CD14-positive monocyte (primary cell): ENCODE data around the gene ZNF8. TPM values are rescaled to one million over a fixed set of nuclear protein-coding genes. Genes with fewer than 3 reads are reported as not detected.

Source experiments
- DNase-seq, 3 donors: peaks; one replicate each; pipeline ENCODE4 v3.0.0-alpha.2; 2011 to 2022
- H2AFZ ChIP-seq: 2 replicates; pipeline ENCODE4 v1.6.0; 2012; ENCODE audit warnings: mild to moderate bottlenecking, low read depth, low read length, inconsistent platforms; ENCODE audit not compliant: insufficient read depth, poor library complexity, severe bottlenecking
- H3K27ac ChIP-seq, 2 donors: 1 replicate in 1 of 2; 2 replicates in 1 of 2; pipeline ENCODE4 v1.5.1; 2012 to 2013; ENCODE audit warnings: low read length in 2 of 2, control low read depth in 1 of 2, inconsistent platforms in 1 of 2, low read depth in 1 of 2, mild to moderate bottlenecking in 1 of 2
- H3K27me3 ChIP-seq, 2 donors: one replicate each; pipeline versions ENCODE4 v1.6.0 to v1.6.1; 2011 to 2013; ENCODE audit warnings: low read length in 2 of 2; ENCODE audit not compliant: control insufficient read depth in 2 of 2, insufficient read depth in 2 of 2
- H3K36me3 ChIP-seq, 2 donors: replicated peaks in 1 of 2; 1 replicate in 1 of 2; 2 replicates in 1 of 2; pipeline versions ENCODE4 v1.5.1 to v1.6.1; 2012 to 2013; ENCODE audit warnings: low read length in 2 of 2, control low read depth in 1 of 2, inconsistent platforms in 1 of 2, mild to moderate bottlenecking in 1 of 2; ENCODE audit not compliant: insufficient read depth in 2 of 2, control insufficient read depth in 1 of 2
- H3K4me1 ChIP-seq, 2 donors: 1 replicate in 1 of 2; 2 replicates in 1 of 2; pipeline versions ENCODE4 v1.5.1 to v1.6.1; 2012 to 2013; ENCODE audit warnings: low read length in 2 of 2, control low read depth in 1 of 2, inconsistent platforms in 1 of 2, mild to moderate bottlenecking in 1 of 2, moderate library complexity in 1 of 2; ENCODE audit not compliant: insufficient read depth in 2 of 2, control insufficient read depth in 1 of 2
- H3K4me2 ChIP-seq: replicated peaks from 2 replicates; pipeline ENCODE3; 2012; ENCODE audit warnings: low read length, moderate library complexity, mild to moderate bottlenecking; ENCODE audit not compliant: poor library complexity, severe bottlenecking; ENCODE audit errors: extremely low read depth
- H3K4me3 ChIP-seq, 3 experiments: fragments of 200-600 bp in 1 of 3; sonication (generic) in 1 of 3; replicated peaks in 1 of 3; 1 replicate in 2 of 3; 2 replicates in 1 of 3; pipeline ENCODE4 v1.5.1; 2011 to 2013; ENCODE audit warnings: low read length in 3 of 3, mild to moderate bottlenecking in 3 of 3, control low read depth in 2 of 3, low read depth in 2 of 3, inconsistent platforms in 1 of 3, moderate library complexity in 1 of 3
- H3K79me2 ChIP-seq: 2 replicates; pipeline ENCODE4 v1.6.0; 2012; ENCODE audit warnings: mild to moderate bottlenecking, control low read depth, inconsistent platforms, low read length, moderate library complexity; ENCODE audit not compliant: insufficient read depth
- H3K9ac ChIP-seq: 2 replicates; pipeline ENCODE4 v1.6.0; 2017; ENCODE audit warnings: low read length, mild to moderate bottlenecking; ENCODE audit not compliant: insufficient read depth, poor library complexity, severe bottlenecking
- H3K9me3 ChIP-seq, 2 donors: replicated peaks in 1 of 2; 1 replicate in 1 of 2; 2 replicates in 1 of 2; pipeline versions ENCODE4 v1.5.1 to v1.6.1; 2012 to 2013; ENCODE audit warnings: low read length in 2 of 2, control low read depth in 1 of 2; ENCODE audit not compliant: control insufficient read depth in 1 of 2, insufficient read depth in 1 of 2
- H4K20me1 ChIP-seq: 2 replicates; pipeline ENCODE4 v1.6.0; 2012; ENCODE audit warnings: mild to moderate bottlenecking, low read length, control low read depth, moderate library complexity; ENCODE audit not compliant: insufficient read depth
- H3K27ac Mint-ChIP-seq, 7 donors: one replicate each; pipeline ENCODE4 v1.8.0; 2020; ENCODE audit warnings: mild to moderate bottlenecking in 7 of 7, mixed read lengths in 7 of 7, moderate library complexity in 6 of 7, inconsistent platforms in 2 of 7
- H3K27me3 Mint-ChIP-seq, 3 donors: one replicate each; pipeline ENCODE4 v1.8.0; 2021 to 2022; ENCODE audit warnings: low read depth in 3 of 3, mild to moderate bottlenecking in 3 of 3, mixed read lengths in 3 of 3, moderate library complexity in 3 of 3, inconsistent platforms in 1 of 3
- H3K36me3 Mint-ChIP-seq, 2 donors: one replicate each; pipeline ENCODE4 v1.8.0; 2020; ENCODE audit warnings: mixed read lengths in 2 of 2, inconsistent platforms in 1 of 2, mild to moderate bottlenecking in 1 of 2
- H3K4me1 Mint-ChIP-seq: one replicate; pipeline ENCODE4 v1.8.0; 2020; ENCODE audit warnings: mild to moderate bottlenecking, mixed read lengths
- H3K4me3 Mint-ChIP-seq, 2 donors: one replicate each; pipeline ENCODE4 v1.8.0; 2020; ENCODE audit warnings: mild to moderate bottlenecking in 2 of 2, mixed read lengths in 2 of 2, moderate library complexity in 1 of 2
- H3K9me3 Mint-ChIP-seq, 7 donors: one replicate each; pipeline ENCODE4 v1.8.0; 2020 to 2022; ENCODE audit warnings: mixed read lengths in 7 of 7, mild to moderate bottlenecking in 6 of 7, moderate library complexity in 6 of 7, inconsistent platforms in 2 of 7
- CTCF ChIP-seq: fragments of 200-600 bp; IDR thresholded peaks from one replicate; pipeline ENCODE4 v1.8.0; 2022; ENCODE audit warnings: antibody characterized with exemption, mild to moderate bottlenecking
- WGBS: methylation state at CpG from one replicate; pipeline ENCODE4 v1.1.5; 2013; ENCODE audit warnings: missing lambda C conversion rate; ENCODE audit not compliant: insufficient coverage; 5-methylcytosine and 5-hydroxymethylcytosine counted together
- intact Hi-C, 2 donors: fragments of 100-400 bp; cut with micrococcal nuclease; formaldehyde crosslinking; loops; one replicate each; pipeline versions ENCODE4 v1.15.0 to v1.15.1; 2023
- polyA plus RNA-seq, 3 donors: library from polyadenylated mRNA; depleted of rRNA in 1 of 3; unstranded in 2 of 3; stranded (reverse) in 1 of 3; fragments of 300-500 nt in 2 of 3; fragments of >200 nt in 1 of 3; fragmentation: Illumina TruSeq in 2 of 3; gene quantifications; 1 replicate in 2 of 3; 2 replicates in 1 of 3; pipeline ENCODE4 v1.2.3, GENCODE V29; 2012 to 2021

The ZNF8 gene
- polyA plus RNA-seq, 3 donors, result 0.05 to 2.4 (median 0.25) TPM

GRCh38 chr19:58268344-58268743 lies 10.4 kb upstream of the ZNF8 start:
- TF ChIP-seq CTCF, result no peak
- Histone ChIP-seq H3K79me2 (no peaks in the 10 kb centered on the region), H3K4me3 (peak overlapping the region in 1 of 3 experiments; percentile 5), H3K4me1 (no peaks in the 10 kb centered on the region), H3K27ac (no peak overlapping the region), H3K9me3 (peaks cover 94 to 99% of the 10 kb centered on the region in 2 donors), H3K4me2 (no peak overlapping the region), H3K9ac (no peak overlapping the region), H3K36me3 (peaks cover 0 to 32% of the 10 kb centered on the region in 2 donors), H2AFZ (no peak overlapping the region), H4K20me1 (no peaks in the 10 kb centered on the region), H3K27me3 (no peaks in the 10 kb centered on the region)
- 80% methylated on average over 1 of the region's 3 CpGs for WGBS
- H3K27ac Mint-ChIP-seq, result no peak overlapping the region
- no peaks in the 10 kb centered on the region for H3K4me1 Mint-ChIP-seq
- H3K9me3 Mint-ChIP-seq, result peaks cover 47 to 100% (median 96%) of the 10 kb centered on the region in 7 donors
- no peak for DNase-seq
- no peak overlapping the region for H3K4me3 Mint-ChIP-seq
- intact Hi-C loops, result no loop called here
- peaks cover 0 to 2% (median 1%) of the 10 kb centered on the region in 3 donors for H3K27me3 Mint-ChIP-seq
- peaks cover 13 to 30% of the 10 kb centered on the region in 2 donors for H3K36me3 Mint-ChIP-seq

- Histone ChIP-seq H3K4me3 (no peak overlapping the region), H3K4me2 (no peak overlapping the region), H3K4me1 (peaks cover 13 to 20% of the 10 kb centered on the region in 2 donors), H3K36me3 (peaks cover 0 to 16% of the 10 kb centered on the region in 2 donors), H3K79me2 (peaks cover 9% of the 10 kb centered on the region), H2AFZ (no peak overlapping the region), H3K9ac (no peak overlapping the region), H3K27me3 (no peaks in the 10 kb centered on the region), H3K9me3 (peaks cover 73 to 74% of the 10 kb centered on the region in 2 donors), H3K27ac (no peak overlapping the region), H4K20me1 (no peaks in the 10 kb centered on the region)
- TF ChIP-seq CTCF, result no peak
- H3K27ac Mint-ChIP-seq, result no peak overlapping the region
- peaks cover 20 to 42% of the 10 kb centered on the region in 2 donors for H3K36me3 Mint-ChIP-seq
- intact Hi-C loops, result loop anchor here in 1 of 2 donors (5.0 kb wide), 1 partner anchor 92 kb away; the partner anchor contains the start of gene ZNF274
- no peak overlapping the region for H3K4me3 Mint-ChIP-seq
- WGBS, result no CpG with 5 or more reads among the region's 2 CpGs
- peaks cover 49 to 89% (median 75%) of the 10 kb centered on the region in 7 donors for H3K9me3 Mint-ChIP-seq
- peaks cover 14% of the 10 kb centered on the region for H3K4me1 Mint-ChIP-seq
- peaks cover 0 to 3% (median 0%) of the 10 kb centered on the region in 3 donors for H3K27me3 Mint-ChIP-seq
- DNase-seq, result no peak
These were observed 4.0 kb upstream of the ZNF8 start for GRCh38 chr19:58274771-58275201.
